ENCODE data around the gene SIVA1. TPM values are rescaled to one million over a fixed set of nuclear protein-coding genes. Genes with fewer than 3 reads are reported as not detected.

SIVA1 gene
- total and polyA plus RNA-seq, 2 of the 4 experiments (the other 2 are of a cell fraction), result 166 to 184 TPM

DNA sequence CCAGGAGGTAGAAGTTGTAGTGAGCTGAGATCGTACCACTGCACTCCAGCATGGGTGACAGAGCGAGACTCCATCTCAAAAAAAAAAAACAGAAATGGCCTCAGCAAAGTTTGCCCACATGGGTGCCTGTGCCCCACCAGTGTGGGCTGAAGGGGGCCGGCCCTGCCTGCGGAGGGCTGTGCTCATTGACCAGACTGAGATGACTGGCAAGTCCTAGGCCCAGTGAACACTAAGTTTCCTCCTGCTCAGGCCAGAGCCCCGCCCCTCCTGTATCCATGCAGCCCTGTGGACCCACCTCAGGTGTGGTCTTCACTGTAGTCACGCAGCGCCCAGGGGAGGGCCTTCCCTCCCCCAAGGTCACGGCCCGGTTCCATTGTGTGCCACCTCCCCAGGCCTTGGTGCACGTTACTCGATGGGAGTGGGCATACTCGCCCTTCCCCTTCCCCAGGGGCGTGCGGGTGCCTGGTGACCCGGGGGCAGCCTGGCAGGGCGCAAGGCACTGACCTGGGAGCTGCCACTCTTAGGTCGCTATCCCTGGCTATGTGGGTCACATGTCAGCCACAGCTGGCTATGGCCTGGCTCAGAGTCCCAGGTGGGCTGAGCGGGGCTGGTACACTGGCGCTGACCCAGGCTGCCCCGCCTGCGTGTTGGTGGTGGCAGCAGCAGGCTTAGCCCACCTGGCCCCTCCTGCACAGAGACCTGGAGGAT lies 47.5 kb upstream of the SIVA1 start:
- no peak overlapping the region for H2AK9ac ChIP-seq (replicated peaks; ENCODE audit: low read depth, low read length, poor library complexity)
- ATAC-seq (ENCODE audit: low read depth), result no peak
- H2BK120ac ChIP-seq (ENCODE audit: low read depth, low read length), result no peak overlapping the region
- no peak overlapping the region for H3K4ac ChIP-seq (ENCODE audit: low read depth, low read length)
- no peak overlapping the region for H3K4me3 ChIP-seq (ENCODE audit: insufficient read depth, low read depth, low read length)
- no peak overlapping the region for H4K8ac ChIP-seq (ENCODE audit: low read depth in 2 of 2, low read length in 2 of 2)
- H3K23ac ChIP-seq (ENCODE audit: low read depth, low read length), result no peak overlapping the region
- peaks cover 60% of the 10 kb centered on the region for H3K36me3 ChIP-seq (ENCODE audit: control insufficient read depth, insufficient read depth, low read length)
- H3K9me3 ChIP-seq (ENCODE audit: control insufficient read depth, insufficient read depth, low read length), result no peaks in the 10 kb centered on the region
- no peak overlapping the region for H3K14ac ChIP-seq (replicated peaks; ENCODE audit: low read depth, low read length)
- no peak overlapping the region for H3K18ac ChIP-seq (ENCODE audit: low read depth, low read length)
- H3K9me1 ChIP-seq (ENCODE audit: insufficient read depth, low read length), result no peaks in the 10 kb centered on the region
- H2AFZ ChIP-seq (replicated peaks; ENCODE audit: low read length, poor library complexity), result peak overlapping the region; percentile 32
- H3K9ac ChIP-seq (ENCODE audit: low read depth, low read length), result no peak overlapping the region
- 98% methylated on average over 8 of the region's 21 CpGs; no CpG with 5 or more reads in 1 of the 2 experiments for WGBS, 2 experiments (ENCODE audit: extremely low coverage in 2 of 2, insufficient read length in 1 of 2)
- H2BK5ac ChIP-seq (ENCODE audit: low read depth, low read length, poor library complexity, severe bottlenecking), result no peak overlapping the region
- no peak overlapping the region for H2AK5ac ChIP-seq (ENCODE audit: low read depth, low read length)
- dilution Hi-C loops (cut with HindIII; ENCODE audit: low sequenced_read_pairs, unreplicated experiment), result no loop called here
- no TSS peak for BruUV-seq (replicated peaks)
- peaks cover 4% of the 10 kb centered on the region; the same call in 1 of the 2 replicates for H3K4me1 ChIP-seq (ENCODE audit: control insufficient read depth, insufficient read depth, low read length)
- H4K20me1 ChIP-seq (ENCODE audit: insufficient read depth, low read length), result peaks cover 46% of the 10 kb centered on the region
- POLR2A ChIA-PET (ENCODE audit: unreplicated experiment), result no interaction called here
- no peak overlapping the region for H2BK20ac ChIP-seq (ENCODE audit: low read depth, low read length)
- CTCF ChIA-PET, result no interaction called here
- DNase-seq, result peak; percentile 19
- H3K79me1 ChIP-seq (ENCODE audit: low read depth in 1 of 2, low read length in 2 of 2), result peaks cover 3 to 38% of the 10 kb centered on the region in 2 experiments; a peak in 2 of 4 replicates
- H3K56ac ChIP-seq (ENCODE audit: extremely low read depth, insufficient read depth, low read length), result no peak overlapping the region
- no peak overlapping the region for H3K27ac ChIP-seq (ENCODE audit: insufficient read depth, low read length)
- intact Hi-C loops (cut with micrococcal nuclease), result no loop called here
- TF ChIP-seq MXI1 (IDR thresholded peaks at IDR 0.05; ENCODE audit: borderline replicate concordance, low read depth, low read length), result no peak
- no peak for TF ChIP-seq MAFK (IDR thresholded peaks at IDR 0.05; ENCODE audit: low read depth, low read length)
- TF ChIP-seq, protein P1, sequence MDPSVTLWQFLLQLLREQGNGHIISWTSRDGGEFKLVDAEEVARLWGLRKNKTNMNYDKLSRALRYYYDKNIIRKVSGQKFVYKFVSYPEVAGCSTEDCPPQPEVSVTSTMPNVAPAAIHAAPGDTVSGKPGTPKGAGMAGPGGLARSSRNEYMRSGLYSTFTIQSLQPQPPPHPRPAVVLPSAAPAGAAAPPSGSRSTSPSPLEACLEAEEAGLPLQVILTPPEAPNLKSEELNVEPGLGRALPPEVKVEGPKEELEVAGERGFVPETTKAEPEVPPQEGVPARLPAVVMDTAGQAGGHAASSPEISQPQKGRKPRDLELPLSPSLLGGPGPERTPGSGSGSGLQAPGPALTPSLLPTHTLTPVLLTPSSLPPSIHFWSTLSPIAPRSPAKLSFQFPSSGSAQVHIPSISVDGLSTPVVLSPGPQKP (IDR thresholded peaks at IDR 0.05; ENCODE audit: borderline replicate concordance, low read depth, low read length), result no peak
- TF ChIP-seq BHLHE40 (IDR thresholded peaks at IDR 0.05; ENCODE audit: low read depth, low read length), result no peak
- no peak for TF ChIP-seq CEBPB (IDR thresholded peaks at IDR 0.05; ENCODE audit: low read depth, low read length)
- TF ChIP-seq CHD1 (IDR thresholded peaks at IDR 0.05; ENCODE audit: low read depth, low read length), result no peak
- no peak for TF ChIP-seq MAZ (IDR thresholded peaks at IDR 0.05; ENCODE audit: borderline replicate concordance, low read depth, low read length)
- TF ChIP-seq POLR2A (IDR thresholded peaks at IDR 0.05; ENCODE audit: low read depth, low read length), result no peak
- no peak for TF ChIP-seq RAD21 (IDR thresholded peaks at IDR 0.05; ENCODE audit: low read length)
- no peak for TF ChIP-seq SMC3 (IDR thresholded peaks at IDR 0.05; ENCODE audit: low read depth, low read length)
- no peak for TF ChIP-seq USF2 (IDR thresholded peaks at IDR 0.05; ENCODE audit: low read depth, low read length)
- TF ChIP-seq FOS (IDR thresholded peaks at IDR 0.05; ENCODE audit: low read depth, low read length), result no peak
- no peak for TF ChIP-seq RCOR1 (IDR thresholded peaks at IDR 0.05; ENCODE audit: insufficient replicate concordance, low read length)
- TF ChIP-seq NFE2L2 (IDR thresholded peaks at IDR 0.05; ENCODE audit: low read depth, low read length), result no peak
- no peak for TF ChIP-seq RFX5 (IDR thresholded peaks at IDR 0.05; ENCODE audit: low read depth, low read length)
- TF ChIP-seq, protein P2, sequence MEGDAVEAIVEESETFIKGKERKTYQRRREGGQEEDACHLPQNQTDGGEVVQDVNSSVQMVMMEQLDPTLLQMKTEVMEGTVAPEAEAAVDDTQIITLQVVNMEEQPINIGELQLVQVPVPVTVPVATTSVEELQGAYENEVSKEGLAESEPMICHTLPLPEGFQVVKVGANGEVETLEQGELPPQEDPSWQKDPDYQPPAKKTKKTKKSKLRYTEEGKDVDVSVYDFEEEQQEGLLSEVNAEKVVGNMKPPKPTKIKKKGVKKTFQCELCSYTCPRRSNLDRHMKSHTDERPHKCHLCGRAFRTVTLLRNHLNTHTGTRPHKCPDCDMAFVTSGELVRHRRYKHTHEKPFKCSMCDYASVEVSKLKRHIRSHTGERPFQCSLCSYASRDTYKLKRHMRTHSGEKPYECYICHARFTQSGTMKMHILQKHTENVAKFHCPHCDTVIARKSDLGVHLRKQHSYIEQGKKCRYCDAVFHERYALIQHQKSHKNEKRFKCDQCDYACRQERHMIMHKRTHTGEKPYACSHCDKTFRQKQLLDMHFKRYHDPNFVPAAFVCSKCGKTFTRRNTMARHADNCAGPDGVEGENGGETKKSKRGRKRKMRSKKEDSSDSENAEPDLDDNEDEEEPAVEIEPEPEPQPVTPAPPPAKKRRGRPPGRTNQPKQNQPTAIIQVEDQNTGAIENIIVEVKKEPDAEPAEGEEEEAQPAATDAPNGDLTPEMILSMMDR (conservative IDR thresholded peaks at IDR 0.05; ENCODE audit: low read depth, low read length), result no peak
- H2BK15ac ChIP-seq (ENCODE audit: low read depth, low read length), result no peak overlapping the region
- no peaks in the 10 kb centered on the region for H3K27me3 ChIP-seq (ENCODE audit: control insufficient read depth, insufficient read depth, low read length)
- H4K5ac ChIP-seq (ENCODE audit: low read depth, low read length), result no peak overlapping the region
- no peak overlapping the region for H3K4me2 ChIP-seq (ENCODE audit: low read depth, low read length)
- in situ Hi-C loops (cut with MboI; ENCODE audit: low sequenced_read_pairs), result loop anchor here (5.0 kb wide), 1 partner anchor 48 kb away; no protein-coding TSS in a partner anchor
- no peak overlapping the region for H4K91ac ChIP-seq (ENCODE audit: insufficient read depth, low read depth, low read length)
